HuH-7.5 (cell line): ENCODE results near the gene CWC25.
"Not testable (repeated sequence)": the region's sequence is repeated elsewhere in the genome, so short reads cannot be mapped to it uniquely, and the experiment has no call there.

Experiments used
- DNase-seq: peaks from one replicate; pipeline ENCODE4 v3.0.0; 2011; ENCODE audit warnings: low spot score

Gene CWC25

GRCh38 chr17:38852771-38853291 lies 27.7 kb upstream of the CWC25 start:
- DNase-seq = no peak

- no peak for DNase-seq
Observed at GRCh38 chr17:38851434-38851833, 26.3 kb upstream of the CWC25 start.

- DNase-seq = no peak
Observed at GRCh38 chr17:38850374-38850773, 25.3 kb upstream of the CWC25 start.

GRCh38 chr17:38848939-38849605 lies 24.0 kb upstream of the CWC25 start:
- DNase-seq = no peak

- DNase-seq = no peak
Observed at GRCh38 chr17:38848557-38848891, 23.4 kb upstream of the CWC25 start.

GRCh38 chr17:38844261-38844757 lies 19.2 kb upstream of the CWC25 start:
- no peak for DNase-seq

- DNase-seq = no peak
Observed at GRCh38 chr17:38825762-38826247, 684 bp upstream of the CWC25 start.

GRCh38 chr17:38815576-38816193 lies 9.4 kb downstream of the CWC25 start:
- DNase-seq = no peak

GRCh38 chr17:38809828-38810227 lies 15.3 kb downstream of the CWC25 start:
- no peak for DNase-seq

GRCh38 chr17:38800237-38800760 lies 24.8 kb downstream of the CWC25 start:
- no peak for DNase-seq

- DNase-seq = peak; percentile 94
Observed at GRCh38 chr17:38799501-38800236, 25.5 kb downstream of the CWC25 start, which contains the start of gene PIP4K2B. PIP4K2B (minus strand) TSS chr17:38799556; CDS start chr17:38799424, 132 bp downstream.

- peak; percentile 40 for DNase-seq
Observed at GRCh38 chr17:38798614-38799500, 26.3 kb downstream of the CWC25 start.

GRCh38 chr17:38797828-38798227 lies 27.3 kb downstream of the CWC25 start:
- DNase-seq = no peak

- DNase-seq = no peak
Observed at GRCh38 chr17:38797158-38797490, 28.0 kb downstream of the CWC25 start.

- DNase-seq = no peak
Observed at GRCh38 chr17:38796451-38797157, 28.5 kb downstream of the CWC25 start.

GRCh38 chr17:38794221-38794620 lies 30.9 kb downstream of the CWC25 start:
- DNase-seq = no peak

- DNase-seq = no peak
Observed at GRCh38 chr17:38791162-38791561, 34.0 kb downstream of the CWC25 start.

- DNase-seq = not testable (repeated sequence)
Observed at GRCh38 chr17:38790148-38790707, 34.9 kb downstream of the CWC25 start.

- no peak for DNase-seq
Observed at GRCh38 chr17:38789185-38789584, 35.9 kb downstream of the CWC25 start.

GRCh38 chr17:38787999-38788398 lies 37.1 kb downstream of the CWC25 start:
- not testable (repeated sequence) for DNase-seq
